Activated CD4-positive, alpha-beta T cell treated with anti-CD3 and anti-CD28 coated beads for 1 hour (primary cell): ENCODE data around the gene GLT8D2.
A peak's percentile ranks its signal among the peaks of the same experiment; 100 is the strongest.

Source experiments
- DNase-seq: peaks from one replicate; pipeline ENCODE4 v3.0.0-alpha.2; 2020

GLT8D2 gene, protein sequence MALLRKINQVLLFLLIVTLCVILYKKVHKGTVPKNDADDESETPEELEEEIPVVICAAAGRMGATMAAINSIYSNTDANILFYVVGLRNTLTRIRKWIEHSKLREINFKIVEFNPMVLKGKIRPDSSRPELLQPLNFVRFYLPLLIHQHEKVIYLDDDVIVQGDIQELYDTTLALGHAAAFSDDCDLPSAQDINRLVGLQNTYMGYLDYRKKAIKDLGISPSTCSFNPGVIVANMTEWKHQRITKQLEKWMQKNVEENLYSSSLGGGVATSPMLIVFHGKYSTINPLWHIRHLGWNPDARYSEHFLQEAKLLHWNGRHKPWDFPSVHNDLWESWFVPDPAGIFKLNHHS

DNA sequence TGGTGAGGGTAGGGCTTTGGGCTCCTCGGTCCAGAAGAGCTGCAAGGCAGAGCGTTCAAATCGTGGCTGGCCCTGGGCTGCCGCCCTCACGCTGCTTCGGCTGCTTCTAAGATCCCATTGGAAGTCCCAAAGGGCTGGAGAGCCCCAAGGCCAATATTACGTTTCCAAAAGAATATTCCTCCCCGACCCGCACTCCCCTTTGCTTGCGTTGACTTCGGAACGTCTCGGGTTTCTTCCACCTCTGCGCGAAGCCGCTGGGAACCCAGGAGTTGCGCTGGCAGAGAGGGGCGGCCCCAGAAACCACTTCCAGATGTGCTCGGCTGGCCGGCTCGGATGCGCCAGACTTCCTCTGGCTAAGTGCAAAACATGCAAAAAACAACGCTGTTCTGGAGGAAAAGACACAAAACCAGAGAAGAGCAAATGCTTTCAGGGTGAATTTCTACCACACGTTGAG is at the start of gene GLT8D2:
TSS of gene GLT8D2 (minus strand) at position 285 of the 454 bp plus-strand sequence. CDS start 30,539 bp downstream, outside the sequence.
- DNase-seq, result no peak

DNA sequence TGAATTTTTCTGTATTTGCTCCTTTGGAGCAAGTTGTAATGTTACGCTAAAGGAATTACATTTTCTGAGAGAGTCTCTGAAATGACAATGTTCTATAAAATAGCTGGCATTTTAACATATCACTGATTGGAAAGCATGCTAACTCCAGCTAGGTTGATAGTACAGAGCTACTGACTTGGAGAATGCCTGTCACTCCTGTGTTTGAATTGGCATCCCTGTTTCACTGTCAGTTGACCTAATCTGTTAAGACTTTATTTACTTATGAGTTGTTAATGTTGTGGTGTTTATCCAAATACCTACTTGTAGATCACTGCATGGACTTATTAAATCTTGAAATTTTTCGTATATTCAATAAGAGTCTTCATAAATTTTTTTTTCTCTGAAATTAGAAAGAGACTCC is 48.0 kb upstream of the GLT8D2 start:
- no peak for DNase-seq

DNA sequence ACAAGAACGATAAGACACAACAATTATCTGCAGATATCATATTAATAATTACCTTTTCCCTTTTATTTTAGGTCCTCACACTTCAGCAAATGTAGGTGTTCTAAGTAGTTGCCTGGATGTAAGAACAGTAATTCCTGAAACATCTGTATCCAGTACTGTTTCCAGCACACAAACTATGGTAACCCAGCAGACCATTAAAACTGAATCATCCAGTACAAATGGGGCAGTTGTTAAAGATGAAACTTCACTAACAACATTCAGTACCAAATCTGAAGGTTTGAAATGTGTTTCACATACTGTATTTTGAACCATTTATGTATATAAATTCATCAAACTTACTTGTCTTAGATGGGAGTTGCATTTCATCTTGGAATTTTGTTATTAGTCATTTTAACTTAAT is 45.3 kb upstream of the GLT8D2 start:
- DNase-seq, result no peak

DNA sequence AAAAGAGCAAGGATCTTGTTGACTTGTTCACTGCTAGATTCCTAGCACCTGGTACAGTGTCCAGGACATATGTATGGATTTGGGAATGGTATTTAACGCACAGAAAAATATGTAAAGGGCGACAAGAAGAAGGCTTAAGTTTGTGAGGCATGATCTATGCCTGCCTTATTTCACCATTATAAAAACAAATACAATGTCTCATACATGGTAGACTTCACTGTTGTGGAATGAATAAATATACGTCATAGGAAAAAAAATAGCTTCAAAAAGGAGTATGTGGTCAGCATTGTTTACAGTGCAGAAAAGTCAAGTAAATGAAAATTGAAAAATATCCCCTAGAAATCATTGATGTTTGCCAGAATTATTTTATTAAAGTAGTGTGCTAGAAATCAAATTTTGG is 44.3 kb upstream of the GLT8D2 start:
- DNase-seq, result no peak

DNA sequence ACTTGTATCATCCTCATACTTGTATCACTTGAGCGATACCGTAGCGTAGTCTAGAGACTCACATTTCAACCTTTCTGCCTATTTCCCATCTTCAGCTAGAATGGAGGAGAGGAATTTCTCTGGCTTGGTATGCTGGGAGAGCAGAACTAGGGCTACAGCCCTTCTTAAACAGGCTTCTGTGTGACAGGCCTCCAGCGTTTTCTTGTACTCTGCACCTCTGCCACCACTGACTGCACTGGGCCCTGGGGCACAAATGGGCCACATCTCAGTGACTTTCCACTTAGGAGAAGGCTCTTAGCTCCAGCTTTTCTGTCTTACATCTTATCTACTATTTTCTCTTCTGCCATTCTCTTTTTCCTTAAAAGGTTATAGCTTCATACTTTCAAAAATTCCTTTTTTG is 41.1 kb upstream of the GLT8D2 start:
- DNase-seq, result no peak

DNA sequence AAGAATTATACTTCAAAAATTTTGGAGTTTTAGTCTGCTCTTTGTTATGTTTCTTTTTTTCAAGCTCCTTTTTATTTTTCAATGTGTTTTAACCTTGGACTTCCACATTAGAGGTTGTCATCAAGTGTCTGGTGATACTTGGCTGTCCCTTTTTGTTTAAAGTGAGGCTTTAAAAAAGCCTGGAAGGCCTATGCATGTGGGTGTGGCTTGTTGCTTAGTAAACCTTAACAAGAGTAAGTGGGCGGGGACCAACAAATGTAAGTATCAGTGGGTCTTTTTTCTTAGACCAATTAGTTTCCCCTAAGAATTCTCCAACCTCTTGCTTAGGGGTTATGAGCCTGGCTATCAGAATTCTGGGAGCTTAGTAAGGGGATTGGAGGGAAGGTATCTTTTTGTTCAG is 40.7 kb upstream of the GLT8D2 start:
- no peak for DNase-seq

DNA sequence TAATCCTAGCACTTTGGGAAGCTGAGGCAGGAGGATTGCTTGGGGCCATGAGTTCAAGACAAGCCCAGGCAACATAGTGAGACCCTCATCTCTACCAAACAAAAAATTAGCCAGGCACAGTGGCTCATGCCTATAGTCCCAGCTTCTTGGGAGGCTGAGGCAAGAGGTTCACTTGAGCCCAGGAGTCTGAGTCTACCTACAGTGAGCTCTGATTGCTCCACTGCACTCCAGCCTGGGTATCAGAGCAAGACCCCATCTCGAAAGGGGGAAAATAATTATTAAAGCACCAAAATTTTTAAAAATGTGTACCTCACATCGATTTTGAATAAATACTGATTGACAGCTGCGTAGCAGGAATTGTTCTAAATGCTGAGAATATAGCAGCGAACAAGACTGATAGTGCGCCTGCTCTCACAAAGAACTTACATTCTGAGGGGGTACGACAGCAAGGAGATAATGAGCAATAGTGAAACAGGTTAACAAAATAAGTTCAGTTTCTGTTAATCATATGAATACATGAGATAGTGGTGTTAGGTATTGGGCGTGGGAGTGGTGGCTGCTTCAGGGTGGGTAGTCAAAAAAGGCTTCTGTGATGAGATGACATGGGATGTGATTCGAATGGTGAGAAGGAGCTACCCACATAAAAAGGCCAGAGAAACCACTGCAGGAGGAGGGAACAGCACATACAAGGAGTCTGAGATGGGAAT is 33.9 kb upstream of the GLT8D2 start:
- DNase-seq, result no peak

DNA sequence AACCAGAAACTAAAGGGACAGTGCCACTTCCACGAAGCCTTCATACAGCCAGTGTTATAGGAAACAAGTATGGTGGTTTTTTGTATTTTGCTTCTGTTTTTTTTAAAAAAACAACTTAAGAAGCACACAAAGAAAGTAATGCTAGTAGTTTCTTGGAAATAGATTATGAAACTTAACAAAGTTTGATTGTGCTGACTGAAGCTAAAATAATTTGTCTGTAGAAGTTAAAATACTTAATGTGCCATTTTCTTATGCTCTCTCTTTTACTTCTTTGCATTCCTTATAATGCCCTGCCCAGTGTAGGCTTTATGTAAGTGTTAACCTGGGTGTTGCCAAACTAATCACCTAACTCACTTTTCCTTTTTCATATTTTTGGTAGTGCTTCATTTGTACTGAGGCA is 30.8 kb upstream of the GLT8D2 start:
- DNase-seq, result no peak

DNA sequence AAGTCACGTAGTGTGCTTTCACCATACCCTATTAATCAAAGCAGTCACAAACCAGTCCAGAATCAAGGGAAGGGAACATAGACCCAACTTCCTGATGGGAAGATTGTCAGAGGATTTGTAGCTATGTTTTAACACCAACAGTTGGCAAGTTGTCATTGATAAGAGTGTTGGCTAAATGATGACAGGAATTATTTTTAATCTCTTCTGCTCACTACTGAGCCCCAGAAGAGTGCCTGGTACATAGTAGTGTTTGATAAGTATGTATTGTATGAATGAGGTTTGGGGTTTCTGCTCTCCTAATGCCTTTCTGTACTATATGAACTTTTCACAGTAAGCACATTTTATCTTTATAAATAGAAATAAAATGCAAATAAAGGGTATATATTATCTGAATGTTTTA is 29.0 kb upstream of the GLT8D2 start:
- DNase-seq, result no peak

DNA sequence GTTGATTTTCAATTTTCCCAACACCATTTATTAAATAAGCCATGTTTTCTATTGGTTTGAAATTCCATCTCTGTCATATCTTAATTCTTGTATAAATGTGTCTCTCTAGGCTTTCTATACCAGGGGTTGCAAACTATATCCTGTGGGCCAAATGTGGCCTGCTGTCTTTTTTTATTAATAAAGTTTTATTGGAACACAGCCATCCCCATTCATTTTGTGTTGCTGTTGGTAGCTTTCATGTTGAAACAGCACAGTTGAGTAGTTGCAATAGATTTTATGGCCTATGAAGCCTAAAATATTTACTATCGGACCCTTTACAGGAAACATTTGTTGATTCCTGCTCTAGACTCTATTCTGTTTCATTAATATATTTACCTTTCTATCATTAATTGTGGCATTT is 23.7 kb upstream of the GLT8D2 start:
- no peak for DNase-seq

DNA sequence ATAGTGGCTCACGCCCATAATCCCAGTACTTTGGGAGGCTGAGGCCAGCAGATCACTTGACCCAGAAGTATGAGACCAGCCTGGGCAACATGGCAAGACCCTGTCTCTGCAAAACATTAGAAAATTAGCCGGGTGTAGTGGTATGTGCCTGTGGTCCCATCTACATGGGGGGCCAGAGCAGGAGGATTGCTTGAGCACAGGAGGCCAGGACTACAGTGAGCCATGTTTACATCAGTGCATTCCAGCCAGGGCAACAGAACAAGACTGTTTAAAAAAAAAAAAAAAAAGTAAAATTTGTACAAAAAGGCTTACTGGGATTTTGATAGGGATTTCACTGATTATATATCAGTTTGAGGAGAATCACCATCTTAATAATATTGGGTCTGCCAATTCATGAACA is 22.1 kb upstream of the GLT8D2 start:
- DNase-seq, result no peak

DNA sequence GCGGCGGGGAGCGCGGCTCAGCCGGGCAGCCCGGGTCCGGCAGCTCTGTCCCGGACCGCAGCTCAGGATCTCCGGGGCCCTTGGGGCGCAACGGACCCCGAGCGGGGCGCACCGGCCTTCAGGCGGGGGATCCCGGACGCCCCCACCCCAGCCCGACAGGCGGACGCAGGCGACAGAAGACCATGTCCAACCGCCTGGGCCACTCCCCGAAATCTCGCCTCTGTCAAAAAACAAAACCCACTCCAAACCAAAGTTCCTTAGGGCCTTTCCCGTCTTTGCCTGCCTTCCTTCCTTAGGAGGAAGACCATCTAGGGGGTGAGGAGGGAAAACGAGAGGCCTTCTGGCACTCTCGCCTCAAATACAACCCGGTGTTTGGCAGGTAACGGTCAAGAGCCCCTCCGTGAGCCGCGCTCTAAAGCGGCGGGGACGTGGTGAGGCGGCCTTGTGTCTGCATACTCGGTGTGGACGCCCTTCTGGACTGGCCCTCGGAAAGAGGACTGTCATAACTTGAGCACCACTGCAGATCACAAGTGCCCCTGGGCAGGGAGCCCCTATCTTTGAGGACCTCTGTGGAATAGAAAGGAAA is 14.9 kb upstream of the GLT8D2 start:
- DNase-seq, result no peak

DNA sequence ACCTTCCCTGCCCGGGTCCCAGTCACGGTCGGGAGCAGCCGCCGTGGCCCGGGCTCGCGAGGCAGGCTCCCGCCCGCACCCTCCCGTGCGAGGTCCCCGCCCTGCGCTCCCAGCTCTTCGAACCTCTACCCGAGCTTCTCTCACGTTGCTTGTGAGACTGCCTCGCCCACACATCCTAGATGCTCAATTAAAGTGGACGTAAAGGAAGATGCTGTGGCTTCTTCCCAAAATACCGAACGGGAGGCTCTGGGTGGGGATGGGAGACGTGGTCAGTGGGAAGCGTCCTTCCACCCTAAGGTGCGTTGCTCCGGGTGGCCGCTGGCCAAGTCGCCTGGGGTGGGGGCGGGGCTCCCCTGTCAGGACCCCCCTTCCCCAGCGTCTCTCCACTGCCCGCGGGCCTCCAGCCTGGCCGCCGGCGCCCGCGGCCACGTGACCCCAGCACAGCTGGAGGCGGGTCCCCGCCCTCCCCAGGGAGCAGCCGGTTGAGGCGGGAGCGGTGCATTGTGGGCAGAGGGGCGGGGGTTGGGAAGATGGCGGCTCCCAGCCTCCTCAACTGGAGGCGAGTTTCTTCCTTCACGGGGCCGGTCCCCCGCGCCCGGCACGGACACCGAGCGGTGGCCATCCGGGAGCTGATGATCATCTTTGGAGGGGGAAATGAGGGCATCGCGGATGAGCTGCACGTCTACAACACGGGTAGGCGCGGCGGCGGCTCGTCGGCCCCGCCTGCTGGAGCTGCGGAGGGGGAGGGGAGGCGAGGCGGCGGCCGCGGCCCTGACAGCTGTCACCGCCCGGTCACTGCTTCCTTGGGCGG is 14.2 kb upstream of the GLT8D2 start, which contains the start of gene HCFC2:
TSS of gene HCFC2 (plus strand) at position 501 of the 811 bp plus-strand sequence. CDS start at position 531, 30 bp downstream.
- peak; percentile 80 for DNase-seq

DNA sequence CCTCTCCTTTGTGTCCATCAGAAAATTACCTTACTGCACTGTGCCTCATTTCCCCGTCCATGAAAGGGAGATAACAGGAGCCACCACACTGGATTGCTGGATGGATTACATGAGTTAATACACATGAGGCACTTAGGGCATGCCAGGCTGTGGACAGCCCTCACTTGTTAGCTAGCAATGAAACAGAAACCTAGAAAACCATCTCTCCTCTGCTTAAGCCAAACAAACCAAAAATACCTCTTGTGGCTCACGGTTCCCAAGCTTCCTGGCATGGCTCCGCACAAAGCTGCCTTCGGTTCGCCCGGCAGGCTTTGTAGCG is 13.7 kb upstream of the GLT8D2 start:
- DNase-seq, result no peak

DNA sequence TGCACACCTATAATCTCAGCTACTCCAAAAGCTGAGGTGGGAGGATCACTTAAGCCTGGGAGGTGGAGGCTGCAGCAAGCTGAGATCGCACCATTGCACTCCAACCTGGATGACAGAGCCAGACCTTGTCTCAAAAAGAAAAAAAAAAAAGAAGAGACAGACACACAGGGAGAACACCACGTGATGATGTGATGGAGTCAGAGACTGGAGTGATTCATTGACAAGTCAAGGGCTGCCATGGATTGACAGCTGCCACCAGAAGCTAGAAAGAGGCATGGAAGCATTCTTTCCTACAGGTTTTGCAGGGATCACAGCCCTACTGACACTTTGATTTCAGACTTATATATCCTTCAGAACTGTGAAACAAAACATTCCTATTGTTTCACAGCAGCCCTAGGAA is 10.8 kb upstream of the GLT8D2 start:
- no peak for DNase-seq

DNA sequence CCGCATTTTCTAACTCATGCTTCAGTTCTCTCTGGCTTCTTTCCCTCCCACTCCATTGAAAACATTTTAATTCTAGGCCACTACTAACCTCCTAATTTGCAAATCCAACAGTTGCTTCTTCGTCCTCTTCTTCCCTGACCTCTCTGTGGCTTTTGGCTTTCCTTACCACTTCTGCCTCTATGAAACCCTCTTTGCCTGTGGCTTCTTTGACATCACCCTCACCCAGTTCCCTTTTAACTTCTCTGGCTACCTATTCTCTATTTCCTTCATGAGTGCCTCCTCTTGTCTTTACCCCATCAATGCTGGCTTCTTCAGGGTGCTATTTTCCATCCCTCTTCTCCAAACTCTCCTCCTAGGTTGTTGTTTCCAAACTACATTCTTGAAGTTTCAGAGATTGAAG is 10.0 kb upstream of the GLT8D2 start:
- no peak for DNase-seq

DNA sequence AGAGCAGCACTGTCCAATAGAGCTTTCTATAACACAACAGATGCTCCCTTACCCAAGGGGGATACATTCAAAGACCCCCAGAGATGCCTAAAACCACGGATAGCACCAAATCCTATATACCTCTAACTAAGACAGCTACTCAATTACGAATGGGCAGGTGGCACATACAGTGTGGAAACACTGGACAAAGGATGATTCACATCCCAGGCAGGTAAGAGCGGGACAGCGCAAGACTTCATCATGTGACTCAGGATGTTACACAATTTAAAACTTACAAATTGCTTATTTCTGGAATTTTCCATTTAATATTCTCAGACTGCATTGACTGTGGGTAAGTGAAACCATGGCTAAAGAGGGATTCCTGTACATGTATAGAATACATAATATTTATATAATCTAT is 8.8 kb upstream of the GLT8D2 start:
- DNase-seq, result no peak

DNA sequence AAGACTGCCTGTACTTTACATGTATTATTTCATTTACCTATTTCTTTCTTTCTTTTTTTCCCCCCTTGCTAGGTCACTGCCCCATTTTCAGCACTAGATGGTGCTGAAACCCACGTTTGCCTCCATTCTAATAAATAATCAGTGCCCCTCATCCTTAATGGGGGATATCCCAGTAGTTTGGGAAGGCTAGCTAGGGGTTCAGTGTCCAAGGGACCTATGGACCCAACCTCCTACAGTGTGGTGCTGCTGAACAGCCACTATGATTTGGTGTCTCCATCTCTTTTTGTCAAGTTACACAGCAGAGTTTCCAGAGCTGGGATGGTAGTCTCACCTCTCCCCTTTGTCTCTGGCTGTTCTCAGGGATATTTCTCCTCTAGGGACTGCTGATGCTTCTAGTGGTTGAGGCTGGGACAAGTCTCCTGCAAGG is 7.8 kb upstream of the GLT8D2 start:
- DNase-seq, result no peak

DNA sequence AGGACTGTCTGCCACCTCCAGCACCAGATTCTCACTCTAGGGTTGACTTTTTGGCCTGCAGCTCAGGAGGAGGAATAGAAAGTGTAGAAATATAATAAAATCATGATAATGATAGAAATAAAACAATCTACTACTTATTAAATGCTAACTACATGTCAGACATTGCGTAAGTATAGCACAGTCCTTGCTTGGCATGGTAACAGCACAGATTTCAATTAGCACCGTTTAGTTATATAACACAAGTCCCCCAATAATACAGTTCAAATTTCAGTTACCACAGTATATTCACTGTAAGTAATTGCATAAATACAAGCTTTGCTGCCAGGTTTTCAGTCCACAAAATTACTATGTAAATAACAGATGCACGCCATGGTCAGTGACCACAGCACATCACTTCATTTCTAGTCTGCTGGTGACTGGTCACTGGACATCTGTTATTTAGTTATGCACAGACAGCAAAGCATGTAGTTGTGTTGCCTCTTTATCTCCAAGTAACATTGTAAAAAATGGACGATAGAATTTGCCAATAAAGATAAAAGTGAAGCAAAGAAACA is 6.5 kb upstream of the GLT8D2 start:
- DNase-seq, result no peak

DNA sequence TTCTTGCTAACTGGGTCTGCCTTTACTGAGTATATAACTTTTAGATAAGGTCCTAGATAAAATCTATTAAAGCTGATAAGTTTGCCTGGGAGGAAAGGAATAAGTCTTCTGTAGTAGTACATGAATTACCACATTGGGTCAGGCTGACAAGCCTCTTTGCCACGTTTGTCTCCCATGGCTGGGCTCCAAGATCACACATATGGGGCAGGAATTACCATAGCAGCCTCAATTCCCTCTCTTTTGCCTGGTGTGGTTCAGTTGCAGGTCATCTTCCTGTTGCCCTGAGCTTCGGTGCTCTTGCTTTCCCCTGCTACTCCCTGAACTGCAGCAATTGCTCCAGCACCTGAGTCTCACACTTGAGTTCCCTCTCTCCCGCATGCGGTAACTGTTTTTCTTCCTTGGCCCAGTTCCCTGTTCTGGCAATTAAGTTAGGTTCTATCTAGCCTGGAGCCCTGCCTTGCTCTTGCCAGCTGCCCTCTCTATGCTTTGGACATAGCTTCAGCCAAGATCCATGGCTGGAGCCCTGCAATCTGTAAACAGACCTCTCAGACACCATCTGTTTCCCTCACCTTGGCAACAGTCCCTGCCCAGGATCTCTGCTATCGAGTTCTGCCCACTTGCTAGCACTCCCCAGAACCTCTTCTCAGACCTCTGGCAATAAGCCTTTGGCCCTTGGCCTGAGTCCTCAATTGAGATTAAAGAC is 5.8 kb upstream of the GLT8D2 start:
- DNase-seq, result no peak

DNA sequence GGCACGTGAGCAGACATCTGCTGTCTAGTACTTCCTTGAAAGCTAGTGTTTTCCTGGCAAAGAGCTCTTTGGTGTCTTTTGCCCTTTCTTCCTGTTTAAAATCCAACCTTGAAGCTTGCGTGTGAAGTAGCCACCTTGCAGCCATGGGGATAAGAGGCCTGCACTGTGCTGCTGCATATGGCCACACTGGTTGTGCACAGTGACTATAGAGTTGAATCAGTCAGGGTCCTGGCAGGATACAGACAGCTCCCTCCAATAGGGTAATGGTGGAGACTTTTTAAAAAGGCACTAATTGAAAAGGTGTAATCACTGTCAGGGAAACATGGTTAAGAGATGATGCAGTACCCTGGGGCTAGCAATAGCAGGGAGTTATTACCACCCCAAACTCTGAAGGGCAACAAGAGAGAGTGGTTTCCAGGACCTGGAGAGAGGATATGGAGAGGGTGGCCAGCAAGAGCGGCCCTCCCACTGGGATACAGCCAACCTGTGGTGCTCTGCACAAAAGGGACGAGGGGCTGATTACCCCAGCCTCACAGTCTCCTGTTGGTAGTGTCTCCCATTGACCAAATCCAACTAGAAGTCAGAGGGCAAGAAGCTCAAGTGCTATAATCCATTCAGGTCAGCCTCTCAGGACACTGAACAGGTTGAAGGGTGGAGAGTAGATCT is 4.8 kb upstream of the GLT8D2 start:
- no peak for DNase-seq

DNA sequence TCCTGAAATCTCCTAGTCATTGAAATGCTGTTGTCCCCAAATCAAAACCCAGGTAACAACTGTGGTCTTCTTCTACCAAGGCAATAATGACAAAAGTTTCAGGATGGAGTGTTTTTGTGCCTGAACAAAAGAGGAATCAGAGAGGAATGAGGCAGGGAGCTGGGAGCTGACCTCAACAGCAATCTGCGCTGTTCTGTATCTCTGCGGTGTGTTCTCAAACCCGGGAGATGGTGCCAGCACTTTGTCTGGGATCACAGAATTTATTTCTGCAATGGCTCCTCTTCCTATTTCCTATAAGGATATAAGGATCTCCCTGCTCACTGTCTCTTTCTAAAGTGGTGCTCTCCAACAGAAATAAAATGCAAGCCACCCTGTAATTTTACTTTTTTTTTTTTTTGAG is 449 bp upstream of the GLT8D2 start:
- no peak for DNase-seq
